Measurements from ENCODE around the gene AMPD3. TPM values are rescaled to one million over a fixed set of nuclear protein-coding genes. Genes with fewer than 3 reads are reported as not detected.

Gene AMPD3
- total and polyA plus RNA-seq, 2 of the 13 experiments (the other 11 are each of a cell fraction or from before 2014, with no cell fraction given), result 0.33 to 2.3 TPM

- TF ChIP-seq PREB (CRISPR knock-in tag; IDR thresholded peaks at IDR 0.05) (no peak), ZNF773 (CRISPR knock-in tag; IDR thresholded peaks at IDR 0.05; ENCODE audit: borderline replicate concordance) (no peak), PHF20 (CRISPR knock-in tag; IDR thresholded peaks at IDR 0.05) (no peak), TEAD3 (CRISPR knock-in tag; optimal IDR thresholded peaks at IDR 0.05; ENCODE audit: borderline replicate concordance) (no peak), ZNF276 (CRISPR knock-in tag; IDR thresholded peaks at IDR 0.05; ENCODE audit: low read depth) (no peak), PHB2 (IDR thresholded peaks at IDR 0.05; ENCODE audit: partially characterized antibody) (no peak), CREM (IDR thresholded peaks at IDR 0.05) (no peak), CREM (CRISPR knock-in tag; IDR thresholded peaks at IDR 0.05) (no peak), ZNF496 (CRISPR knock-in tag; IDR thresholded peaks at IDR 0.05; ENCODE audit: insufficient replicate concordance) (no peak)
These were observed 50.4 kb downstream of the AMPD3 start (continued) for GRCh38 chr11:10505278-10506007.

GRCh38 chr11:10506008-10506370 is 50.9 kb downstream of the AMPD3 start:
- DNase-seq (ENCODE audit: low spot score) (no peak), ATAC-seq (no peak), FAIRE-seq (no peak)
- H3K79me2 ChIP-seq (ENCODE audit: insufficient read depth, low read length), result no peaks in the 10 kb centered on the region
- no peaks in the 10 kb centered on the region for H3K36me3 ChIP-seq (replicated peaks in 1 of 2; ENCODE audit: control insufficient read depth in 1 of 2, insufficient read depth in 2 of 2, low read length in 2 of 2)
- no peak overlapping the region for H3K9ac ChIP-seq (ENCODE audit: insufficient read depth, low read depth, low read length)
- H3K4me3 ChIP-seq (replicated peaks in 1 of 3; ENCODE audit: insufficient read depth in 1 of 3, low read depth in 2 of 3, low read length in 3 of 3), result no peak overlapping the region
- H3K9me3 ChIP-seq (ENCODE audit: low read length), result no peaks in the 10 kb centered on the region
- POLR2A ChIA-PET, result no interaction called here
- H3K27me3 ChIP-seq (ENCODE audit: control insufficient read depth in 1 of 2, insufficient read depth in 2 of 2, low read length in 2 of 2), result no peaks in the 10 kb centered on the region
- no peaks in the 10 kb centered on the region; the same call in 1 of the 2 replicates for H4K20me1 ChIP-seq (ENCODE audit: insufficient read depth, low read length)
- intact Hi-C loops (cut with micrococcal nuclease; ENCODE audit: unreplicated experiment), result no loop called here
- CTCF ChIA-PET (ENCODE audit: low intra/inter-chr PET ratio, low total read pairs), result no interaction called here
- no peak overlapping the region for H3K4me2 ChIP-seq (ENCODE audit: low read depth, low read length)
- no peak overlapping the region for H2AFZ ChIP-seq (ENCODE audit: low read length)
- H3K27ac ChIP-seq (ENCODE audit: extremely low read length, insufficient read depth, low read length), result no peak overlapping the region
- TF ChIP-seq ZNF580 (CRISPR knock-in tag; IDR thresholded peaks at IDR 0.05; ENCODE audit: borderline replicate concordance, low read depth) (no peak), STAT6 (CRISPR knock-in tag; IDR thresholded peaks at IDR 0.05; ENCODE audit: borderline replicate concordance) (no peak), ZNF652 (CRISPR knock-in tag; IDR thresholded peaks at IDR 0.05; ENCODE audit: borderline replicate concordance, low read depth) (no peak), ZNF296 (CRISPR knock-in tag; conservative IDR thresholded peaks at IDR 0.05) (no peak), REL (CRISPR knock-in tag; conservative IDR thresholded peaks at IDR 0.05) (no peak)
- in situ Hi-C loops (cut with HindIII; ENCODE audit: extremely low pct_ligation_motif_present, low pct_unique_long_range_greater_than_20kb), result no loop called here
- BruUV-seq (replicated peaks), result no TSS peak
- no peaks in the 10 kb centered on the region for H3K4me1 ChIP-seq (ENCODE audit: insufficient read depth, low read length)

Data from HepG2 (cell line).